Measurements from ENCODE around the gene XRCC4.

Gene XRCC4

DNA sequence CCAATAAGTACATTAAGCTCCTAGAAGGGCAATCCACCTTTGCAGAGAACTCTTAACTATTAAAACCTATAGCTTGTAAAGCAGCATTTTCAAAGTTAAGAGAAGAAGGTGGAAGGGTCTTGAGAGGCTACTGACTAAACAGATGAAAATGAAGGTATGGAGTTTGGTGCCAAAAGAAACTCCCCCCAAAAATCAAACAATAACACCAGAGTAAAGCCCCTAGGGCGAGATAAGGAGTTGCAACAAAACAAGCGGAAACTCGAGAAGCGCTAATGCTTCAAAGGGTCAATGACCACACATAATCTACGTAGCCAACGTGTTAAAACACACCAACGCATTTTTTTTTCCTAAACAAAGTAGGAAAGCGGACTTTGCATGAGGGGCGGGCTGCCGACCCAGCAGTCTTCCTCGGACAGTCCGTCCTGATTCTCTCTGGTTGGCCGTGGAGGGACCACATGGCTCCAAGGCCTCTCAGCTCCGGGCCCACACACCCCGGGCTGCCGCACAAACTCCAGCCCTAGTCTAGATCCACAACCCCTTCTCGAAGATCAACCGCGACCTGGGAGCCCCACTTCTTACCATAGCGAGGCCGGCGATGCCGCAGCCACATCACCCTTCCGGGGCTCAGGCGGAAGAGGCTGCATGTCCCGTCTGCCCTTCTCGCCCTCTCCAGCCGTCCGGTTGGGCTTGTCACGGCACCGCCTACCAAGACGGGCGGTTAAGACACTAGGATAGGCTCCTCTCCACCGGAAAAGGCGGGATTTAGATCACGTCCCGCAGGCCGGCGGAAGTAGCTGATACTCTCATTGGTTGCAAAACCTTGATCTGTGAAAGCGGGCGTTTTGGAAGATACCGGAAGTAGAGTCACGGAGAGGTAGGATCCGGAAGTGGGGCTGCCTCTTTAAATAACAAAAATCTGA, at the start of gene XRCC4, which contains the start of gene TMEM167A:
XRCC4 (plus strand) TSS at position 806 of the 920 bp plus-strand sequence. CDS start 27,373 bp downstream, outside the sequence.
TMEM167A (minus strand) TSS at position 653 of the 920 bp plus-strand sequence; CDS start at position 582, 71 bp downstream.
- Mint-ChIP-seq H3K27ac (peak within 1 kb of the TSS; percentile 98 to 100 (median 99)), H3K36me3 (ENCODE audit: low read depth) (peaks cover 25% of the 10 kb centered on the region), H3K9me3 (no peaks in the 10 kb centered on the region), H3K4me3 (peak within 1 kb of the TSS; percentile 98 to 100 (median 99)), H3K27me3 (ENCODE audit: low read depth) (no peaks in the 10 kb centered on the region), H3K4me1 (peaks cover 44% of the 10 kb centered on the region)
- TF ChIP-seq CTCF (IDR thresholded peaks at IDR 0.05; ENCODE audit: unreplicated experiment in 3 of 3): no peak

DNA sequence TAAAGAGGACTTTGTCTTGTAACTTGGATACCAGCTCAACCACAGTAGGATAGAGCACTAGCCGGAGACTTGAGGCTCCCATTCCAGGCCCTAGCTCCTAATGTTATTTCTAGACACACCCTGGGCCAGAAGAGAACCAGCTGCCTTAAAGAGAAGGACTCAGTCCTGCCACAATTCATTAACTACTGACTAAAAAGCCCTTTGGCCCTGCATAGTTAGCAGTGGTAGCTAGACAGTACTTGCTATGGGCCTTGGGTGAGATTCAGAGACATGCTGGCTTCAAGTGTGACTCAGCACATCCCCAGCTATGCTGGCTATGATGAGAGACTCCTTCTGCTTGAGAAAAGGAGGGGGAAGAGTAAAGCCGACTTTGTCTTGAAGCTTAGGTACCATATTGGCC, 47.4 kb upstream of the XRCC4 start:
- Mint-ChIP-seq H3K36me3 (ENCODE audit: low read depth) (no peaks in the 10 kb centered on the region), H3K4me3 (no peak overlapping the region), H3K27me3 (ENCODE audit: low read depth) (no peaks in the 10 kb centered on the region), H3K9me3 (no peaks in the 10 kb centered on the region), H3K4me1 (peaks cover 25% of the 10 kb centered on the region), H3K27ac (no peak overlapping the region)
- TF ChIP-seq CTCF (IDR thresholded peaks at IDR 0.05; ENCODE audit: unreplicated experiment in 3 of 3): no peak

DNA sequence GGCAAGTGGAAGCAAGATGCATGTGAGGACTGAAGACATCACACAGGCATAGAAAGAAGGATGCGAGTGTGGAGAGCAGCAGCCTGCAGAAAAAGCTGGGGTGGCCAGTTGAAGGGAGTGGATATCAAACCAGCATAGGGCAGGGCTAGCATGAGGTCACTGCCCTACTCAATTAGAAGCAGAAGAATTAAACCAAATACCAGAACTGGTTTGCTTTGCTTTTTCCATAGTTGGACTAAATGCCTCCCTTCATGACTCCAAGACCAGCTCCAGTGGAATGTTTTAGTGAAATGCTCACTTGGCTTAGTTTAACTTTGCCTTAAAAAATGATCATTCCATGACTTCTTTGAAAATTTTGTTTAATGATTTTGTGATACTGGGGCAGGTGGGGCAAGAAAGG, 46.0 kb upstream of the XRCC4 start:
- H3K36me3 Mint-ChIP-seq (ENCODE audit: low read depth): no peaks in the 10 kb centered on the region
- H3K4me1 Mint-ChIP-seq: peaks cover 31% of the 10 kb centered on the region
- no peaks in the 10 kb centered on the region for H3K9me3 Mint-ChIP-seq
- no peak overlapping the region for H3K27ac Mint-ChIP-seq
- no peak overlapping the region for H3K4me3 Mint-ChIP-seq
- no peaks in the 10 kb centered on the region for H3K27me3 Mint-ChIP-seq (ENCODE audit: low read depth)
- no peak for TF ChIP-seq CTCF (IDR thresholded peaks at IDR 0.05; ENCODE audit: unreplicated experiment in 3 of 3)

DNA sequence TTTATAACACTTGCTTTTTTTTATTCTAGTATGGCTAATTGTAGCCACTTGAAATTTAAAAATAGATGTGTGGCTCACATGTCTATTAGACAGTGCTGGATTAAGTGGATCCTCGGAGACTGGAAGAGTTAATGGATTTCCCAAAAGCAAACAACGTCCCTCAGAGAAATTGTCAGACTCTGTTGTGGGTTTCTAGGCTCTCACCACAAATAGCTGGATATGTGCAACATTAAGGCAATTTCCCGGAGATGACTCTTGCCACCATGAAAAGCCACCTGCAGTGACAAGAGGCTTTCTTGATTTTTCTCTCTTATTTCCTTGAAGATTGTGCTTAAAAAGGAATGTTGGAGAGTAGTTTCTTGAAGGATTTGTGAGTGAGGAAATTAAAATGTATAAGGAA, 43.3 kb upstream of the XRCC4 start:
- Mint-ChIP-seq H3K27me3 (ENCODE audit: low read depth) (no peaks in the 10 kb centered on the region), H3K4me1 (peaks cover 32% of the 10 kb centered on the region)

GRCh38 chr5:83034528-83035207, 42.7 kb upstream of the XRCC4 start:
- peak overlapping the region in 2 of 3 experiments; percentile 49 to 86 for H3K27ac Mint-ChIP-seq
- H3K9me3 Mint-ChIP-seq: no peaks in the 10 kb centered on the region
- no peaks in the 10 kb centered on the region for H3K27me3 Mint-ChIP-seq (ENCODE audit: low read depth)
- no peak for TF ChIP-seq CTCF (IDR thresholded peaks at IDR 0.05; ENCODE audit: unreplicated experiment in 3 of 3)
- peaks cover 32% of the 10 kb centered on the region for H3K4me1 Mint-ChIP-seq
- no peaks in the 10 kb centered on the region for H3K36me3 Mint-ChIP-seq (ENCODE audit: low read depth)
- no peak overlapping the region for H3K4me3 Mint-ChIP-seq

More for the DNA sequence above, 43.3 kb upstream of the XRCC4 start:
- H3K27ac Mint-ChIP-seq: peak overlapping the region in 2 of 3 experiments; percentile 49 to 86
- no peak for TF ChIP-seq CTCF (IDR thresholded peaks at IDR 0.05; ENCODE audit: unreplicated experiment in 3 of 3)
- H3K4me3 Mint-ChIP-seq: no peak overlapping the region
- no peaks in the 10 kb centered on the region for H3K9me3 Mint-ChIP-seq
- H3K36me3 Mint-ChIP-seq (ENCODE audit: low read depth): no peaks in the 10 kb centered on the region

All from nephron (organoid).